Bone marrow (tissue), 2 donors: ENCODE results near the gene PGGHG.
"Not testable (repeated sequence)": the region's sequence is repeated elsewhere in the genome, so short reads cannot be mapped to it uniquely, and the experiment has no call there.

Source experiments
- DNase-seq, 2 donors: peaks; one replicate each; lab custom pipeline; 2025; lab: John Stamatoyannopoulos, UW

Gene PGGHG

GRCh38 chr11:313787-314553 lies 25.0 kb downstream of the PGGHG start, which contains the start of gene IFITM1:
Gene IFITM1, plus strand, starts transcription at chr11:314040. Its CDS starts 131 bp downstream, at chr11:314171.
- peak in 1 of 2 donors; percentile 87 for DNase-seq

- DNase-seq = not testable (repeated sequence)
Measured at GRCh38 chr11:314554-314875, 25.6 kb downstream of the PGGHG start.

- no peak for DNase-seq
Measured at GRCh38 chr11:315051-315481, 26.1 kb downstream of the PGGHG start.

- no peak for DNase-seq
Measured at GRCh38 chr11:315516-315994, 26.6 kb downstream of the PGGHG start.

- no peak for DNase-seq
Measured at GRCh38 chr11:316031-316701, 27.2 kb downstream of the PGGHG start.

GRCh38 chr11:316891-317301 lies 28.0 kb downstream of the PGGHG start:
- no peak for DNase-seq

- not testable (repeated sequence) for DNase-seq
Measured at GRCh38 chr11:317668-318404, 28.9 kb downstream of the PGGHG start.

- not testable (repeated sequence) for DNase-seq
Measured at GRCh38 chr11:318405-319120, 29.6 kb downstream of the PGGHG start.

- not testable (repeated sequence) for DNase-seq
Measured at GRCh38 chr11:319121-319887, 30.4 kb downstream of the PGGHG start.

GRCh38 chr11:319888-320273 lies 31.0 kb downstream of the PGGHG start:
- not testable (repeated sequence) for DNase-seq

- no peak for DNase-seq
Measured at GRCh38 chr11:324156-324555, 35.2 kb downstream of the PGGHG start.

GRCh38 chr11:324593-325517 lies 35.9 kb downstream of the PGGHG start:
- DNase-seq = not testable (repeated sequence)

- no peak for DNase-seq
Measured at GRCh38 chr11:325796-326591, 37.1 kb downstream of the PGGHG start.

GRCh38 chr11:326592-326841 lies 37.6 kb downstream of the PGGHG start:
- DNase-seq = no peak

- peak in 1 of 2 donors; percentile 47 for DNase-seq
Measured at GRCh38 chr11:326842-327580, 38.1 kb downstream of the PGGHG start.

GRCh38 chr11:327581-327923 lies 38.6 kb downstream of the PGGHG start:
- no peak for DNase-seq

- DNase-seq = no peak
Measured at GRCh38 chr11:328012-328411, 39.1 kb downstream of the PGGHG start.

- not testable (repeated sequence) for DNase-seq
Measured at GRCh38 chr11:328516-329100, 39.7 kb downstream of the PGGHG start.

- DNase-seq = no peak
Measured at GRCh38 chr11:329886-330253, 40.9 kb downstream of the PGGHG start.
